SJCRH30 (cell line): ENCODE data around the gene ZSCAN4. TPM values are rescaled to one million over a fixed set of nuclear protein-coding genes. Genes with fewer than 3 reads are reported as not detected.

ENCODE experiments used
- DNase-seq, 2 experiments: peaks; one replicate each; pipeline ENCODE4 v3.0.0-alpha.2; 2015 to 2020
- H3K27ac ChIP-seq: fragments of 250-450 bp; sonication (Bioruptor Pico); 2 replicates; pipeline ENCODE4 v1.5.1; 2020; ENCODE audit warnings: mild to moderate bottlenecking, moderate library complexity
- H3K27me3 ChIP-seq: fragments of 250-450 bp; sonication (Bioruptor Pico); 2 replicates; pipeline ENCODE4 v1.5.1; 2020; ENCODE audit warnings: mild to moderate bottlenecking, moderate library complexity
- H3K36me3 ChIP-seq: fragments of 250-450 bp; sonication (Bioruptor Pico); 2 replicates; pipeline ENCODE4 v1.5.1; 2020; ENCODE audit warnings: mild to moderate bottlenecking, moderate library complexity
- H3K4me1 ChIP-seq: fragments of 250-450 bp; sonication (Bioruptor Pico); 2 replicates; pipeline ENCODE4 v1.5.1; 2020; ENCODE audit warnings: mild to moderate bottlenecking, moderate library complexity
- H3K4me3 ChIP-seq: fragments of 250-450 bp; sonication (Bioruptor Pico); 2 replicates; pipeline ENCODE4 v1.5.1; 2020; ENCODE audit warnings: mild to moderate bottlenecking, moderate library complexity
- H3K9me3 ChIP-seq: fragments of 250-450 bp; sonication (Bioruptor Pico); replicated peaks from 2 replicates; pipeline ENCODE4 v1.5.1; 2020; ENCODE audit warnings: mild to moderate bottlenecking, moderate library complexity
- total RNA-seq: library from RNA; depleted of rRNA; stranded (reverse); fragments of >200 nt; shearing (Covaris generic); gene quantifications from 2 replicates; pipeline ENCODE4 v1.2.3, GENCODE V29; 2014

ZSCAN4 gene
- total RNA-seq, 1 experiment from 2014 or later = not detected

- peak overlapping the region; percentile 78 for H3K27ac ChIP-seq
Measured at GRCh38 chr19:57664269-57665127, 4.2 kb upstream of the ZSCAN4 start.

DNA sequence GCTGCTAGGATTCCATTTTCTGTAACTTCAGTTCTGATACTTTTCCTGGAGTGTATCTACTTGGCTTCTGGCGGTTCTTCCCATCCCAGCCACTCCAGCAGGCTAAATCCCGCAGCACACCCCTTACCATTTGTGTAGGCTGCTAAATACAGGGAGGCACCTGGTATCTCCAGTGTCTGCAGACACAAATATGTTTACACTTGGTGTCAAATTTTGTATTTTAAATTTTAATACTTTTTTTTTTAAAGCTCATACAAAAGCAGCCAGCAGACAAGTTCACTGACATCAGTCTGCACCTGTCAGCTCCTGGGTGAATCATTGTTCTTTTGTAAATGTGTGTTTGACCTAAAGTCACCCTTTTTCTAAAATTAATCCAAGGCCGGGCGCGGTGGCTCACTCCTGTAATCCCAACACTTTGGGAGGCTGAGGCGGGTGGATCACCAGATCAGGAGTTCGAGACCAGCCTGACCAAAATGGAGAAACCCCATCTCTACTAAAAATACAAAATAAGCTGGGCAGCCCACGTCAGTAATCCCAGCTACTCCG is 3.4 kb upstream of the ZSCAN4 start:
- Histone ChIP-seq H3K4me1 (peaks cover 5% of the 10 kb centered on the region; the same call in 1 of the 2 replicates), H3K36me3 (no peaks in the 10 kb centered on the region), H3K27me3 (no peaks in the 10 kb centered on the region), H3K9me3 (no peaks in the 10 kb centered on the region), H3K27ac (peak overlapping the region; percentile 78), H3K4me3 (peak overlapping the region; percentile 59)
- peak; percentile 52 to 67 for DNase-seq

More at GRCh38 chr19:57664269-57665127, 4.2 kb upstream of the ZSCAN4 start:
- H3K9me3 ChIP-seq = no peaks in the 10 kb centered on the region
- no peaks in the 10 kb centered on the region for H3K27me3 ChIP-seq
- H3K36me3 ChIP-seq = no peaks in the 10 kb centered on the region
- peak; percentile 82 to 83 for DNase-seq
- peaks cover 5% of the 10 kb centered on the region; the same call in 1 of the 2 replicates for H3K4me1 ChIP-seq
- peak overlapping the region; percentile 59 for H3K4me3 ChIP-seq

- Histone ChIP-seq H3K27ac (no peak overlapping the region), H3K4me1 (peaks cover 5% of the 10 kb centered on the region; the same call in 1 of the 2 replicates), H3K9me3 (no peaks in the 10 kb centered on the region), H3K27me3 (no peaks in the 10 kb centered on the region), H3K36me3 (no peaks in the 10 kb centered on the region), H3K4me3 (no peak overlapping the region)
- DNase-seq = no peak
Measured at GRCh38 chr19:57667228-57667627, 1.5 kb upstream of the ZSCAN4 start.

GRCh38 chr19:57671124-57671895 is 2.6 kb downstream of the ZSCAN4 start:
- no peak overlapping the region for H3K27ac ChIP-seq
- H3K4me1 ChIP-seq = no peaks in the 10 kb centered on the region
- H3K4me3 ChIP-seq = no peak overlapping the region
- H3K36me3 ChIP-seq = no peaks in the 10 kb centered on the region
- no peaks in the 10 kb centered on the region for H3K27me3 ChIP-seq
- H3K9me3 ChIP-seq = no peaks in the 10 kb centered on the region; the same call in 1 of the 2 replicates
- no peak for DNase-seq

DNA sequence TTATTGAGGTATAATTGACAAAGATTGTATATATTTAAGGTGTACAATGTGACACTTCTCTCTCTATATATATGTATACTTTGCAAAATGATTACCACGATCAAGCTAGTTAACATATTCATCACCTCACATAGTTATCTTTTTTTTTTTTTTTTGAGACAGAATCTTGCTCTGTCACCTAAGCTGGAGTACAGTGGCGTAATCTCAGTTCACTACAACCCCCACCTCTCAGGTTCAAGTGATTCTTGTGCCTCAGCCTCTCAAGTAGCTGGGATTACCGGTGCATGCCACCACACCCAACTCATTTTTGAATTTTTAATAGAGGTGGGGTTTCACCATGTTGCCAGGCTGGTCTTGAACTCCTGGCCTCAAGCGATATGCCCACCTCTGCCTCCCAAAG is 3.7 kb downstream of the ZSCAN4 start:
- DNase-seq = no peak
- Histone ChIP-seq H3K27me3 (no peaks in the 10 kb centered on the region), H3K36me3 (no peaks in the 10 kb centered on the region), H3K27ac (no peak overlapping the region), H3K4me1 (no peaks in the 10 kb centered on the region), H3K4me3 (no peak overlapping the region), H3K9me3 (no peaks in the 10 kb centered on the region; the same call in 1 of the 2 replicates)

GRCh38 chr19:57675881-57676280 is 7.1 kb downstream of the ZSCAN4 start:
- Histone ChIP-seq H3K27me3 (no peaks in the 10 kb centered on the region), H3K27ac (no peak overlapping the region), H3K36me3 (no peaks in the 10 kb centered on the region), H3K4me1 (no peaks in the 10 kb centered on the region), H3K9me3 (no peaks in the 10 kb centered on the region; the same call in 1 of the 2 replicates), H3K4me3 (no peak overlapping the region)
- no peak for DNase-seq

GRCh38 chr19:57682226-57682766 is 13.6 kb downstream of the ZSCAN4 start:
- no peak for DNase-seq
- peak overlapping the region; percentile 65 for H3K27ac ChIP-seq
- H3K36me3 ChIP-seq = peaks cover 47% of the 10 kb centered on the region
- peak overlapping the region; percentile 79 for H3K4me3 ChIP-seq
- no peaks in the 10 kb centered on the region for H3K4me1 ChIP-seq
- H3K9me3 ChIP-seq = peaks cover 40% of the 10 kb centered on the region
- no peaks in the 10 kb centered on the region for H3K27me3 ChIP-seq

DNA sequence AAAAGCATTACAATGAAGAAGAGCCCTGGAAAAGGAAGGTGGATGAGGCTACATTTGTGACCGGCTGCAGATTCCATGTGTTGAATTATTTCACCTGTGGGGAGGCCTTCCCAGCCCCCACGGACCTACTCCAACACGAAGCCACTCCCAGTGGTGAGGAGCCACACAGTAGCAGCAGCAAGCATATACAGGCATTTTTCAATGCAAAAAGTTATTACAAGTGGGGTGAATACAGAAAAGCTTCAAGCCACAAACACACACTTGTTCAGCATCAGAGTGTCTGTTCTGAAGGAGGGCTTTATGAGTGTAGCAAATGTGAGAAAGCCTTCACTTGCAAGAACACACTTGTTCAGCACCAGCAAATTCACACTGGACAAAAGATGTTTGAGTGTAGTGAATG is 18.0 kb downstream of the ZSCAN4 start:
- no peaks in the 10 kb centered on the region for H3K4me1 ChIP-seq
- H3K36me3 ChIP-seq = peaks cover 91% of the 10 kb centered on the region
- no peaks in the 10 kb centered on the region for H3K27me3 ChIP-seq
- no peak overlapping the region for H3K4me3 ChIP-seq
- DNase-seq = no peak
- H3K27ac ChIP-seq = no peak overlapping the region
- H3K9me3 ChIP-seq = peaks cover 64% of the 10 kb centered on the region

DNA sequence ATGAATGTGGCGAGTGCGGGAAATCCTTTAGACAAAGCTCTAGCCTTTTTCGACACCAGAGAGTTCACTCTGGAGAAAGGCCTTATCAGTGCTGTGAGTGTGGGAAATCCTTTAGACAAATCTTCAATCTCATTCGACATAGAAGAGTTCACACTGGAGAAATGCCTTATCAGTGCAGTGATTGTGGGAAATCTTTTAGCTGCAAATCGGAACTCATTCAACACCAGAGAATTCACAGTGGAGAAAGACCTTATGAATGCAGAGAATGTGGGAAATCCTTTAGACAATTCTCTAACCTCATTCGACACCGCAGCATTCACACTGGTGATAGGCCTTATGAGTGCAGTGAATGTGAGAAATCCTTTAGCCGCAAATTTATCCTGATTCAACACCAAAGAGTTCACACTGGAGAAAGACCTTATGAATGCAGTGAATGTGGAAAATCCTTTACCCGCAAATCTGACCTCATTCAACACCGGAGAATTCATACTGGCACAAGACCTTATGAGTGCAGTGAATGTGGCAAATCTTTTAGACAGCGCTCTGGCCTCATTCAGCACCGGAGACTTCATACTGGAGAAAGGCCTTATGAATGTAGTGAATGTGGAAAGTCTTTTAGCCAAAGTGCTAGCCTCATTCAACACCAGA is 18.8 kb downstream of the ZSCAN4 start:
- peaks cover 64% of the 10 kb centered on the region for H3K9me3 ChIP-seq
- DNase-seq = no peak
- peaks cover 95% of the 10 kb centered on the region for H3K36me3 ChIP-seq
- H3K4me1 ChIP-seq = no peaks in the 10 kb centered on the region
- H3K27me3 ChIP-seq = no peaks in the 10 kb centered on the region
- H3K4me3 ChIP-seq = no peak overlapping the region
- no peak overlapping the region for H3K27ac ChIP-seq

DNA sequence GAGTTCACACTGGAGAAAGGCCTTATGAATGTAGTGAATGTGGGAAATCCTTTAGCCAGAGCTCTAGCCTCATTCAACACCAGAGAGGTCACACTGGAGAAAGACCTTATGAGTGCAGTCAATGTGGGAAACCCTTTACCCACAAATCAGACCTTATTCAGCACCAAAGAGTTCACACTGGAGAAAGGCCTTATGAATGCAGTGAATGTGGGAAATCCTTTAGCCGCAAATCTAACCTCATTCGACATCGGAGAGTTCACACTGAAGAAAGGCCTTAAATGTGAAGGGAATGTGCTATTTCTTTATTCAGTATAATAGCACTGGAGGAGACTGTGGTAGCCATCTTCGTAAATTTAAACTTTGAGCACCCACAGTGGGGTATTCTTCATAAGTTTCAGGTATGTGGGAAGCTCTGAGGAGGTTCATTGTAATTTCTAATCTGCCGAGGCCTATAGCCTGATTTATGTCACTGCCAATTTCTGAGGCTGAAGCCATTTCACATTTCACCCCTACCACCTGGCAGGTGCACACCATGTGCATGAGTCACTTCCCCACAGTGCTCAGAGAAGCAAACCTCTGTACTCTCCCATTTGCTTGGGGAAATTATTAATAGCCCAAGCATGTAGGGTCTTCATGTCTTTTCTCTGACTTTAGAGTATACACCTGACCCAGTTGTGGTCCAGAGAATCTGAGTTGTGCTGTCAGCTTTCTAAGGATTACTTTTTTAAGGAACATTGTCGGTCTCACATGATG is 19.5 kb downstream of the ZSCAN4 start:
- Histone ChIP-seq H3K36me3 (peaks cover 95% of the 10 kb centered on the region), H3K9me3 (peaks cover 58% of the 10 kb centered on the region)

GRCh38 chr19:57689750-57690149 is 21.0 kb downstream of the ZSCAN4 start:
- Histone ChIP-seq H3K4me3 (no peak overlapping the region), H3K9me3 (peaks cover 45% of the 10 kb centered on the region)

More for the DNA sequence above, 19.5 kb downstream of the ZSCAN4 start:
- Histone ChIP-seq H3K4me1 (no peaks in the 10 kb centered on the region), H3K4me3 (no peak overlapping the region), H3K27me3 (no peaks in the 10 kb centered on the region), H3K27ac (no peak overlapping the region)
- DNase-seq = no peak

DNA sequence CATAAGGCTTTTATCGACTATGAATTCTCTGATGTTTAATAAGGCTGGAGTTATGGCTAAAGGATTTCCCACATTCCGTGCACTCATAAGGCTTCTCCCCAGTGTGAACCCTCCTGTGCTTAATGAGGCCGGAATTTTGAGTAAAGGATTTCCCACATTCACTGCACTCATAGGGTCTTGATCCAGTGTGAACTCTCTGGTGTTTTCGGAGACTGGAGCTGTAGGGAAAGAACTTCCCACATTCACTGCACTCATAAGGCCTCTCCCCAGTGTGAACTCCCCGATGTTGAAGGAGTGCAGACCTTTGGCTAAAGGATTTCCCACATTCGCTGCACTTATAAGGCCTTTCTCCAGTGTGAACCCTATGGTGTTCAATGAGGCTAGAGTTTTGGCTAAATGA is 32.9 kb downstream of the ZSCAN4 start:
- H3K4me3 ChIP-seq = no peak overlapping the region
- no peaks in the 10 kb centered on the region for H3K27me3 ChIP-seq
- H3K4me1 ChIP-seq = no peaks in the 10 kb centered on the region
- DNase-seq = no peak
- no peaks in the 10 kb centered on the region for H3K36me3 ChIP-seq
- peaks cover 12% of the 10 kb centered on the region for H3K9me3 ChIP-seq
- no peak overlapping the region for H3K27ac ChIP-seq

More at GRCh38 chr19:57689750-57690149, 21.0 kb downstream of the ZSCAN4 start:
- no peaks in the 10 kb centered on the region for H3K27me3 ChIP-seq
- no peak overlapping the region for H3K27ac ChIP-seq
- no peak for DNase-seq
- peaks cover 79% of the 10 kb centered on the region for H3K36me3 ChIP-seq
- H3K4me1 ChIP-seq = no peaks in the 10 kb centered on the region

DNA sequence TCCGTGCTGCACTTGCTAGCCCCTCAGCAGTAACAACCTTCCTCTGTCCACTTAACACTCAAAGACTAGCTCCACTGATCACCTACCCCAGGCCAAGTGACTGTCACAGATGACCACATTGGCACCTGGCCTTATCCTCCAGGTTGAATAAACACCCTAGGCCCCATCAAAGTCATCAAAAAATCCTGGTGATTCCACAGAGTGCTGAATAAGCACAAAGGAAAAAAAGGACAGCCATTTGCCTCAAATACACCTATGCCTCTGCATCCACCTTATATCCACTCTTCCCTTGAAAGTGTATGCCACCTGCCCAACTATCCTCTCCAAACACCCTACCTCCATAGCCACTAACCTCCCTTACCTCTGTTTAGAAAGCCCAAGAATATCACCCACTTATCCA is 37.6 kb downstream of the ZSCAN4 start:
- Histone ChIP-seq H3K27ac (no peak overlapping the region), H3K4me3 (no peak overlapping the region), H3K9me3 (peaks cover 5% of the 10 kb centered on the region), H3K4me1 (no peaks in the 10 kb centered on the region), H3K36me3 (no peaks in the 10 kb centered on the region), H3K27me3 (no peaks in the 10 kb centered on the region)
- no peak for DNase-seq
